Right lobe of liver (tissue), 4 donors: Measurements from ENCODE around the gene CCDC178.

Experiments used
- POLR2A ChIP-seq: fragments of 450-650 bp; IDR thresholded peaks from one replicate; pipeline ENCODE4 v1.6.1; 2017; ENCODE audit warnings: antibody characterized with exemption, mild to moderate bottlenecking
- TF ChIP-seq, protein P1 (sequence below), 4 donors: fragments of 200-600 bp in 3 of 4; fragments of 450-650 bp in 1 of 4; IDR thresholded peaks; one replicate each; pipeline versions ENCODE4 v1.5.1 to v1.8.0; 2016 to 2022; ENCODE audit warnings: antibody characterized with exemption in 4 of 4, mild to moderate bottlenecking in 2 of 4
- donor health status: DM: no; HTN: no; CAD: no.
- donor health status: DM: no; HTN: no; CAD: no.
- donor health status: DM: no; HTN: yes; CAD: no.

DNA sequence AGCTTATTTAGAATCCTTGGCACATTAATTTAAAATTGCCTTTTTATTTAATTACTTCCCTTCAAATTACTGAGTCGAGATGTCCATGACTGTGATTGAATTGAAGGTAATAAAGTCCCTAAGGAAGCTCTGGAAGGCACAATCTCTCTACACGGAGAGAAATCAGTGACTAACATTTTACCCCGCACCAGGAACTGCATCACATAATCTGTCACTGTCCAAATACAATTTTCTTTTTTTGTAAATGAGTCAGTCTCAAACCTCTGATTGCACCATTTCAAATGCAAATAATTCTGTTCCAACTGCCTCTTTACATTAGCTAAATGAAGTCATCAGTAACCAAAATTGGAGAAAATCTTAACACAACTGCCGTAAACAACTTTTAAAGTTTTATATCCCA lies 311.9 kb downstream of the CCDC178 start:
- no peak for TF ChIP-seq POLR2A
- TF ChIP-seq, protein P1, sequence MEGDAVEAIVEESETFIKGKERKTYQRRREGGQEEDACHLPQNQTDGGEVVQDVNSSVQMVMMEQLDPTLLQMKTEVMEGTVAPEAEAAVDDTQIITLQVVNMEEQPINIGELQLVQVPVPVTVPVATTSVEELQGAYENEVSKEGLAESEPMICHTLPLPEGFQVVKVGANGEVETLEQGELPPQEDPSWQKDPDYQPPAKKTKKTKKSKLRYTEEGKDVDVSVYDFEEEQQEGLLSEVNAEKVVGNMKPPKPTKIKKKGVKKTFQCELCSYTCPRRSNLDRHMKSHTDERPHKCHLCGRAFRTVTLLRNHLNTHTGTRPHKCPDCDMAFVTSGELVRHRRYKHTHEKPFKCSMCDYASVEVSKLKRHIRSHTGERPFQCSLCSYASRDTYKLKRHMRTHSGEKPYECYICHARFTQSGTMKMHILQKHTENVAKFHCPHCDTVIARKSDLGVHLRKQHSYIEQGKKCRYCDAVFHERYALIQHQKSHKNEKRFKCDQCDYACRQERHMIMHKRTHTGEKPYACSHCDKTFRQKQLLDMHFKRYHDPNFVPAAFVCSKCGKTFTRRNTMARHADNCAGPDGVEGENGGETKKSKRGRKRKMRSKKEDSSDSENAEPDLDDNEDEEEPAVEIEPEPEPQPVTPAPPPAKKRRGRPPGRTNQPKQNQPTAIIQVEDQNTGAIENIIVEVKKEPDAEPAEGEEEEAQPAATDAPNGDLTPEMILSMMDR (IDR thresholded peaks at IDR 0.05) = no peak
